Thyroid gland (tissue), 4 donors: ENCODE results near the gene AGBL5. TPM values are rescaled to one million over a fixed set of nuclear protein-coding genes. Genes with fewer than 3 reads are reported as not detected.

Source experiments
- DNase-seq, 2 donors: peaks; one replicate each; pipeline ENCODE4 v3.0.0-alpha.2; 2019
- H3K27ac ChIP-seq, 3 donors: fragments of 200-600 bp; sonication (generic); 1 replicate in 2 of 3; 2 replicates in 1 of 3; pipeline ENCODE4 v1.5.1; 2016 to 2019; ENCODE audit warnings: mild to moderate bottlenecking in 1 of 3, moderate library complexity in 1 of 3
- H3K27me3 ChIP-seq: fragments of 200-600 bp; sonication (generic); one replicate; pipeline ENCODE4 v1.5.1; 2019
- H3K36me3 ChIP-seq, 2 donors: fragments of 200-600 bp; sonication (generic); one replicate each; pipeline ENCODE4 v1.5.1; 2016 to 2019
- H3K4me1 ChIP-seq, 2 donors: fragments of 200-600 bp; sonication (generic); one replicate each; pipeline ENCODE4 v1.5.1; 2017 to 2019
- H3K4me3 ChIP-seq, 3 donors: fragments of 200-600 bp; sonication (generic); replicated peaks in 1 of 3; 1 replicate in 2 of 3; 2 replicates in 1 of 3; pipeline ENCODE4 v1.5.1; 2016; ENCODE audit warnings: mild to moderate bottlenecking in 1 of 3
- H3K9me3 ChIP-seq: fragments of 200-600 bp; sonication (generic); one replicate; pipeline ENCODE4 v1.5.1; 2017
- CTCF ChIP-seq, 6 experiments: fragments of 200-600 bp in 3 of 6; fragments of 450-650 bp in 3 of 6; sonication (generic) in 3 of 6; IDR thresholded peaks; one replicate each; pipeline ENCODE4 v1.5.1; 2016 to 2019; ENCODE audit warnings: antibody characterized with exemption in 6 of 6, mild to moderate bottlenecking in 2 of 6, inconsistent platforms in 1 of 6, moderate library complexity in 1 of 6
- POLR2A ChIP-seq, 2 donors: fragments of 450-650 bp; IDR thresholded peaks; one replicate each; pipeline ENCODE4 v1.6.1; 2017; ENCODE audit warnings: antibody characterized with exemption in 2 of 2, mild to moderate bottlenecking in 2 of 2, moderate library complexity in 1 of 2
- WGBS, 2 donors: methylation state at CpG; one replicate each; pipeline ENCODE4 v1.1.5; 2017; 5-methylcytosine and 5-hydroxymethylcytosine counted together
- intact Hi-C: fragments of 100-400 bp; cut with DNase I; formaldehyde crosslinking; loops from one replicate; pipeline ENCODE4 v1.15.1; 2023
- total RNA-seq, 4 donors: library from RNA; depleted of rRNA; stranded (reverse); fragments of >200 nt; gene quantifications; one replicate each; pipeline ENCODE4 v1.2.3, GENCODE V29; 2016

The AGBL5 gene
- total RNA-seq, 4 donors from 2014 or later, result 29.1 to 40.0 (median 31.6) TPM

GRCh38 chr2:27080603-27080936 lies 29.1 kb downstream of the AGBL5 start:
- WGBS, 2 donors, result 82 to 92% methylated on average over 13 to 14 of the region's 14 CpGs
- Histone ChIP-seq H3K27ac (peak overlapping the region in 1 of 3 donors; percentile 67), H3K9me3 (no peaks in the 10 kb centered on the region), H3K4me1 (peaks cover 13 to 23% of the 10 kb centered on the region in 2 donors), H3K27me3 (no peaks in the 10 kb centered on the region), H3K36me3 (no peaks in the 10 kb centered on the region), H3K4me3 (no peak overlapping the region)
- no peak for DNase-seq
- TF ChIP-seq CTCF (IDR thresholded peaks at IDR 0.05) (no peak), POLR2A (IDR thresholded peaks at IDR 0.05) (no peak)
- intact Hi-C loops, result no loop called here

- Histone ChIP-seq H3K27me3 (no peaks in the 10 kb centered on the region), H3K36me3 (no peaks in the 10 kb centered on the region), H3K9me3 (no peaks in the 10 kb centered on the region), H3K4me3 (no peak overlapping the region), H3K4me1 (peaks cover 20 to 28% of the 10 kb centered on the region in 2 donors), H3K27ac (peak overlapping the region in 2 of 3 donors; percentile 38 to 67)
- WGBS, 2 donors, result 90 to 93% methylated on average over 23 to 24 of the region's 38 CpGs
- intact Hi-C loops, result no loop called here
- no peak for DNase-seq
- no peak for TF ChIP-seq POLR2A (IDR thresholded peaks at IDR 0.05)
- TF ChIP-seq CTCF (IDR thresholded peaks at IDR 0.05), result no peak
Observed at GRCh38 chr2:27081984-27082772, 30.7 kb downstream of the AGBL5 start.

- Histone ChIP-seq H3K36me3 (no peaks in the 10 kb centered on the region), H3K9me3 (no peaks in the 10 kb centered on the region), H3K27me3 (no peaks in the 10 kb centered on the region), H3K4me3 (no peak overlapping the region), H3K4me1 (peaks cover 24 to 30% of the 10 kb centered on the region in 2 donors), H3K27ac (no peak overlapping the region)
- DNase-seq, result no peak
- intact Hi-C loops, result no loop called here
- WGBS, 2 donors, result 87 to 89% methylated on average over 12 to 13 of the region's 27 CpGs
- no peak for TF ChIP-seq CTCF (IDR thresholded peaks at IDR 0.05)
- no peak for TF ChIP-seq POLR2A (IDR thresholded peaks at IDR 0.05)
Observed at GRCh38 chr2:27082773-27083409, 31.4 kb downstream of the AGBL5 start.

- TF ChIP-seq CTCF (IDR thresholded peaks at IDR 0.05) (no peak), POLR2A (IDR thresholded peaks at IDR 0.05) (no peak)
- intact Hi-C loops, result no loop called here
- H3K9me3 ChIP-seq, result no peaks in the 10 kb centered on the region
- H3K4me1 ChIP-seq, result peaks cover 24 to 30% of the 10 kb centered on the region in 2 donors
- no peaks in the 10 kb centered on the region for H3K36me3 ChIP-seq
- no peak overlapping the region for H3K4me3 ChIP-seq
- no peak for DNase-seq
- H3K27ac ChIP-seq, result no peak overlapping the region
- 89 to 93% methylated on average over 11 to 20 of the region's 20 CpGs for WGBS, 2 donors
- no peaks in the 10 kb centered on the region for H3K27me3 ChIP-seq
Observed at GRCh38 chr2:27083410-27084296, 32.2 kb downstream of the AGBL5 start.
